ENCODE data around the gene SLC35F1. TPM values are rescaled to one million over a fixed set of nuclear protein-coding genes. Genes with fewer than 3 reads are reported as not detected.

SLC35F1 gene
- polyA plus RNA-seq, 1 donor (not counting 4 experiments of a cell fraction or from before 2014, with no cell fraction given): not detected

DNA sequence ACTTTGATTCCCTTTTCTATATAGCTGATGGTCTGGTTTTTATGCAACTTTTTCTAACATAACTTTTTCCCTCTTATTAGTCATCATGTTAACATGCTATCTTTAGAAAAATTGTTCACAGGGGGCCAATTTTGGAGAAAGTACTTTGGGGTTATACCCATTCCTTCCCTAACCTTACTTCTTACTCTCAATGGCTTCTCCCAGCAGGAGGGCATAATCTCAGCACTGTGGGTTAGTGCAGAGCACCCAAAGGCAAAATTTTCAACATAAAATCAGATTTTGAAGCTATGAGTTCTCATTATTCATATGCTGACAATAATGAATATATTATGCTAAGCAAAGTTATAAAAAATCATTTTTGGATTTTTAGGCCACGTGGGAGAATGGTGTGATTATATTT lies 299.2 kb downstream of the SLC35F1 start:
- no peak for TF ChIP-seq EZH2 (IDR thresholded peaks at IDR 0.05; ENCODE audit: low read length)
- TF ChIP-seq, protein P1, sequence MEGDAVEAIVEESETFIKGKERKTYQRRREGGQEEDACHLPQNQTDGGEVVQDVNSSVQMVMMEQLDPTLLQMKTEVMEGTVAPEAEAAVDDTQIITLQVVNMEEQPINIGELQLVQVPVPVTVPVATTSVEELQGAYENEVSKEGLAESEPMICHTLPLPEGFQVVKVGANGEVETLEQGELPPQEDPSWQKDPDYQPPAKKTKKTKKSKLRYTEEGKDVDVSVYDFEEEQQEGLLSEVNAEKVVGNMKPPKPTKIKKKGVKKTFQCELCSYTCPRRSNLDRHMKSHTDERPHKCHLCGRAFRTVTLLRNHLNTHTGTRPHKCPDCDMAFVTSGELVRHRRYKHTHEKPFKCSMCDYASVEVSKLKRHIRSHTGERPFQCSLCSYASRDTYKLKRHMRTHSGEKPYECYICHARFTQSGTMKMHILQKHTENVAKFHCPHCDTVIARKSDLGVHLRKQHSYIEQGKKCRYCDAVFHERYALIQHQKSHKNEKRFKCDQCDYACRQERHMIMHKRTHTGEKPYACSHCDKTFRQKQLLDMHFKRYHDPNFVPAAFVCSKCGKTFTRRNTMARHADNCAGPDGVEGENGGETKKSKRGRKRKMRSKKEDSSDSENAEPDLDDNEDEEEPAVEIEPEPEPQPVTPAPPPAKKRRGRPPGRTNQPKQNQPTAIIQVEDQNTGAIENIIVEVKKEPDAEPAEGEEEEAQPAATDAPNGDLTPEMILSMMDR (optimal IDR thresholded peaks at IDR 0.05 in 1 of 3, IDR thresholded peaks at IDR 0.05 in 1 of 3, conservative IDR thresholded peaks at IDR 0.05 in 1 of 3; ENCODE audit: extremely low read depth in 1 of 3, insufficient read depth in 2 of 3, low read length in 3 of 3): no peak
- Histone ChIP-seq H3K9me3 (ENCODE audit: control insufficient read depth, low read depth, low read length) (no peaks in the 10 kb centered on the region), H3K9me1 (ENCODE audit: control insufficient read depth, extremely low read depth, insufficient read depth, low read length) (no peaks in the 10 kb centered on the region), H3K36me3 (ENCODE audit: control insufficient read depth in 2 of 2, extremely low read depth in 1 of 2, insufficient read depth in 2 of 2, low read length in 2 of 2) (no peaks in the 10 kb centered on the region), H3K79me2 (ENCODE audit: control insufficient read depth, insufficient read depth, low read length) (no peaks in the 10 kb centered on the region), H4K20me1 (ENCODE audit: control insufficient read depth, extremely low read depth, insufficient read depth, low read length) (no peaks in the 10 kb centered on the region), H3K27ac (ENCODE audit: control insufficient read depth, insufficient read depth, low read length) (no peak overlapping the region), H3K4me1 (ENCODE audit: control insufficient read depth, extremely low read depth, insufficient read depth, low read length) (no peaks in the 10 kb centered on the region), H3K4me2 (ENCODE audit: control insufficient read depth, extremely low read depth, insufficient read depth, low read depth, low read length) (no peak overlapping the region), H3K27me3 (ENCODE audit: control insufficient read depth, extremely low read depth, insufficient read depth, low read length) (no peaks in the 10 kb centered on the region), H3K4me3 (ENCODE audit: control insufficient read depth in 2 of 3, extremely low read depth in 1 of 3, insufficient read depth in 2 of 3, low read depth in 1 of 3, low read length in 3 of 3) (no peak overlapping the region), H3K9ac (ENCODE audit: control insufficient read depth, extremely low read depth, insufficient read depth, low read length) (no peak overlapping the region), H2AFZ (ENCODE audit: control insufficient read depth, low read length) (no peak overlapping the region)
- dilution Hi-C loops (cut with MboI; ENCODE audit: extremely low pct_ligation_motif_present, low sequenced_read_pairs): no loop called here
- DNase-seq (ENCODE audit: low read depth, low spot score) (no peak), FAIRE-seq (no peak)

DNA sequence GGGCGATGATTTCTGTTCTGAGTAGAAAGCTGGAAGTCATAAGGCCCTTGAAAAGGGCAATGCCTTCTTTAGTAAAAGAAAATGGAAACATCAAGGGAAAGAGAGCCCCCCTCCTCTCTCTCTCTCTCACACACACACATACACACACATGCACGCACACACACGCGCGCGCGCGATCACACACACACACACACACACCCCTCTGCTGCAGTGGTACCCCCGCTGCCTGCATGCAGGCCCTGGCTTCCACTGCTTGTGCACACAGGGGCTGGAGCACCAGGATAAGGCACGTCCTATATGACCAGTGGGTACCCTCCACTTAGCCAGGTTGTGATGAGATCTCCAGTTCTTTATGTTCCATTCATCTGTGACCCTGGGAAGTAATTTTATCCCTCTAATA lies 300.9 kb downstream of the SLC35F1 start:
- Histone ChIP-seq H3K4me3 (ENCODE audit: control insufficient read depth in 2 of 3, extremely low read depth in 1 of 3, insufficient read depth in 2 of 3, low read depth in 1 of 3, low read length in 3 of 3) (no peak overlapping the region), H3K27me3 (ENCODE audit: control insufficient read depth, extremely low read depth, insufficient read depth, low read length) (no peaks in the 10 kb centered on the region), H3K36me3 (ENCODE audit: control insufficient read depth in 2 of 2, extremely low read depth in 1 of 2, insufficient read depth in 2 of 2, low read length in 2 of 2) (no peaks in the 10 kb centered on the region)

More for the DNA sequence above, 300.9 kb downstream of the SLC35F1 start:
- DNase-seq (ENCODE audit: low read depth, low spot score) (no peak), FAIRE-seq (no peak)
- Histone ChIP-seq H3K9me1 (ENCODE audit: control insufficient read depth, extremely low read depth, insufficient read depth, low read length) (no peaks in the 10 kb centered on the region), H4K20me1 (ENCODE audit: control insufficient read depth, extremely low read depth, insufficient read depth, low read length) (no peaks in the 10 kb centered on the region), H3K9ac (ENCODE audit: control insufficient read depth, extremely low read depth, insufficient read depth, low read length) (no peak overlapping the region), H3K27ac (ENCODE audit: control insufficient read depth, insufficient read depth, low read length) (no peak overlapping the region), H3K4me1 (ENCODE audit: control insufficient read depth, extremely low read depth, insufficient read depth, low read length) (no peaks in the 10 kb centered on the region), H3K79me2 (ENCODE audit: control insufficient read depth, insufficient read depth, low read length) (no peaks in the 10 kb centered on the region), H3K9me3 (ENCODE audit: control insufficient read depth, low read depth, low read length) (no peaks in the 10 kb centered on the region), H3K4me2 (ENCODE audit: control insufficient read depth, extremely low read depth, insufficient read depth, low read depth, low read length) (no peak overlapping the region), H2AFZ (ENCODE audit: control insufficient read depth, low read length) (no peak overlapping the region)
- dilution Hi-C loops (cut with MboI; ENCODE audit: extremely low pct_ligation_motif_present, low sequenced_read_pairs): no loop called here
- TF ChIP-seq EZH2 (IDR thresholded peaks at IDR 0.05; ENCODE audit: low read length): no peak
- TF ChIP-seq, protein P1 (optimal IDR thresholded peaks at IDR 0.05 in 1 of 3, IDR thresholded peaks at IDR 0.05 in 1 of 3, conservative IDR thresholded peaks at IDR 0.05 in 1 of 3; ENCODE audit: extremely low read depth in 1 of 3, insufficient read depth in 2 of 3, low read length in 3 of 3): no peak
